GM23338 (cell line): Measurements from ENCODE around the gene FRMD3.

Experiments used
- CREB1 ChIP-seq: fragments of 250-450 bp; sonication (Bioruptor Pico); IDR thresholded peaks from 2 replicates; pipeline ENCODE4 v1.5.0; 2020; ENCODE audit warnings: low read depth, mild to moderate bottlenecking, moderate library complexity
- EZH2 ChIP-seq: fragments of 200-600 bp; sonication (generic); IDR thresholded peaks from one replicate; pipeline ENCODE4 v1.8.0; 2017; ENCODE audit warnings: antibody characterized with exemption, mild to moderate bottlenecking, low read depth; ENCODE audit not compliant: unreplicated experiment
- JUNB ChIP-seq: IDR thresholded peaks from one replicate; pipeline ENCODE4 v1.6.1; 2016; ENCODE audit warnings: antibody characterized with exemption; ENCODE audit not compliant: unreplicated experiment
- POLR2AphosphoS5 ChIP-seq: IDR thresholded peaks from 2 replicates; pipeline ENCODE4 v1.6.1; 2016; ENCODE audit warnings: antibody characterized with exemption, low read depth
- ZNF114 ChIP-seq: fragments of 250-450 bp; sonication (Bioruptor Pico); IDR thresholded peaks from 2 replicates; pipeline ENCODE4 v1.5.0; 2020; ENCODE audit warnings: mild to moderate bottlenecking, moderate library complexity
- TF ChIP-seq, protein P1 (sequence below), 2 experiments: fragments of 200-600 bp in 1 of 2; sonication (generic) in 1 of 2; conservative IDR thresholded peaks; 2 replicates each; pipeline versions ENCODE4 v1.5.1 to v1.6.1; 2016 to 2017; ENCODE audit warnings: antibody characterized with exemption in 2 of 2, low read depth in 2 of 2, mild to moderate bottlenecking in 2 of 2, moderate library complexity in 1 of 2
- TF ChIP-seq, protein P2 (sequence below): IDR thresholded peaks from one replicate; pipeline ENCODE4 v1.6.1; 2018; ENCODE audit warnings: antibody characterized with exemption; ENCODE audit not compliant: unreplicated experiment

DNA sequence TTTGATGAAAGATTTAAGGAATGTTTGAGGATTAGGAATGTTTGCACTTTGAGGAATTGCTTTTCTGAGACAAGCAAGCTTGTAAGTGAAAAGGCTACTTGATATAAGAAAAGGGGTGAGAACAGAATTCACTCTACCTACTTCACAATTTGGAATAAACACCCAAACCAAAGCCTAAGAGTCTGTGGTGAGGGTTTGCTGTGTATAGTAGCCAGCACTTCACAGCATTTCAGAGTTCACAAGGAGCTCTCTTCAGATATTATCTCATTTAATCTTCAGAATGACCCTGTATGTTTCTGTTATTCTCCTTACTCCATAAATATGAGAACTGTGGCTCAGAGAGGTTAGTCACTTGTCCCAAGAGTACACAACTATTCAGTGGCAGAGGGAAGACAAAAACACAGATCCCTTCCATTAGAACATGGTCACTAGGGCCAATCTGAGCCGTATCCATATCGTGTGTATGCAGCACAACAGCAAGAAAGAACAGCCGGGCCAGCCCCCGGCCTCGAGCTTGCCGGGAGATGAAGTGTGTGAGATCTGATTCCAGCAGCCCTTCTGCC lies 92.4 kb downstream of the FRMD3 start:
- TF ChIP-seq, protein P1, sequence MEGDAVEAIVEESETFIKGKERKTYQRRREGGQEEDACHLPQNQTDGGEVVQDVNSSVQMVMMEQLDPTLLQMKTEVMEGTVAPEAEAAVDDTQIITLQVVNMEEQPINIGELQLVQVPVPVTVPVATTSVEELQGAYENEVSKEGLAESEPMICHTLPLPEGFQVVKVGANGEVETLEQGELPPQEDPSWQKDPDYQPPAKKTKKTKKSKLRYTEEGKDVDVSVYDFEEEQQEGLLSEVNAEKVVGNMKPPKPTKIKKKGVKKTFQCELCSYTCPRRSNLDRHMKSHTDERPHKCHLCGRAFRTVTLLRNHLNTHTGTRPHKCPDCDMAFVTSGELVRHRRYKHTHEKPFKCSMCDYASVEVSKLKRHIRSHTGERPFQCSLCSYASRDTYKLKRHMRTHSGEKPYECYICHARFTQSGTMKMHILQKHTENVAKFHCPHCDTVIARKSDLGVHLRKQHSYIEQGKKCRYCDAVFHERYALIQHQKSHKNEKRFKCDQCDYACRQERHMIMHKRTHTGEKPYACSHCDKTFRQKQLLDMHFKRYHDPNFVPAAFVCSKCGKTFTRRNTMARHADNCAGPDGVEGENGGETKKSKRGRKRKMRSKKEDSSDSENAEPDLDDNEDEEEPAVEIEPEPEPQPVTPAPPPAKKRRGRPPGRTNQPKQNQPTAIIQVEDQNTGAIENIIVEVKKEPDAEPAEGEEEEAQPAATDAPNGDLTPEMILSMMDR (conservative IDR thresholded peaks at IDR 0.05; ENCODE audit: low read depth in 2 of 2): no peak
- TF ChIP-seq POLR2AphosphoS5: no peak
- TF ChIP-seq JUNB: no peak
- TF ChIP-seq CREB1 (CRISPR knock-in tag): no peak
- TF ChIP-seq EZH2: no peak
- TF ChIP-seq, protein P2, sequence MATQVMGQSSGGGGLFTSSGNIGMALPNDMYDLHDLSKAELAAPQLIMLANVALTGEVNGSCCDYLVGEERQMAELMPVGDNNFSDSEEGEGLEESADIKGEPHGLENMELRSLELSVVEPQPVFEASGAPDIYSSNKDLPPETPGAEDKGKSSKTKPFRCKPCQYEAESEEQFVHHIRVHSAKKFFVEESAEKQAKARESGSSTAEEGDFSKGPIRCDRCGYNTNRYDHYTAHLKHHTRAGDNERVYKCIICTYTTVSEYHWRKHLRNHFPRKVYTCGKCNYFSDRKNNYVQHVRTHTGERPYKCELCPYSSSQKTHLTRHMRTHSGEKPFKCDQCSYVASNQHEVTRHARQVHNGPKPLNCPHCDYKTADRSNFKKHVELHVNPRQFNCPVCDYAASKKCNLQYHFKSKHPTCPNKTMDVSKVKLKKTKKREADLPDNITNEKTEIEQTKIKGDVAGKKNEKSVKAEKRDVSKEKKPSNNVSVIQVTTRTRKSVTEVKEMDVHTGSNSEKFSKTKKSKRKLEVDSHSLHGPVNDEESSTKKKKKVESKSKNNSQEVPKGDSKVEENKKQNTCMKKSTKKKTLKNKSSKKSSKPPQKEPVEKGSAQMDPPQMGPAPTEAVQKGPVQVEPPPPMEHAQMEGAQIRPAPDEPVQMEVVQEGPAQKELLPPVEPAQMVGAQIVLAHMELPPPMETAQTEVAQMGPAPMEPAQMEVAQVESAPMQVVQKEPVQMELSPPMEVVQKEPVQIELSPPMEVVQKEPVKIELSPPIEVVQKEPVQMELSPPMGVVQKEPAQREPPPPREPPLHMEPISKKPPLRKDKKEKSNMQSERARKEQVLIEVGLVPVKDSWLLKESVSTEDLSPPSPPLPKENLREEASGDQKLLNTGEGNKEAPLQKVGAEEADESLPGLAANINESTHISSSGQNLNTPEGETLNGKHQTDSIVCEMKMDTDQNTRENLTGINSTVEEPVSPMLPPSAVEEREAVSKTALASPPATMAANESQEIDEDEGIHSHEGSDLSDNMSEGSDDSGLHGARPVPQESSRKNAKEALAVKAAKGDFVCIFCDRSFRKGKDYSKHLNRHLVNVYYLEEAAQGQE: no peak
- TF ChIP-seq ZNF114 (CRISPR knock-in tag): no peak
